IMR-90 (cell line): Measurements from ENCODE around the gene ERBB4. TPM values are rescaled to one million over a fixed set of nuclear protein-coding genes. Genes with fewer than 3 reads are reported as not detected.

Experiments used
- ATAC-seq: fragments of 200-7000 bp; cut with Tn5 transposase; 2 replicates; pipeline ENCODE4 v1.9.1; 2020; ENCODE audit warnings: low read depth, mild to moderate bottlenecking, moderate library complexity
- BruUV-seq: library from RNA; stranded (reverse); fragments of 400-500 nt; replicated peaks from 2 replicates; lab custom pipeline; 2021; lab: Mats Ljungman, UMichigan
- CTCF ChIA-PET: fragments of 300-600 bp; formaldehyde crosslinking; extraction: SDS; loops from one replicate; lab custom pipeline; 2021; ENCODE audit warnings: antibody characterized with exemption; lab: Yijun Ruan, JAX
- POLR2A ChIA-PET: fragments of 300-600 bp; sonication (Branson Sonifier 250); formaldehyde crosslinking; loops from one replicate; lab custom pipeline; 2022; ENCODE audit warnings: antibody characterized with exemption; ENCODE audit not compliant: unreplicated experiment; lab: Charles Lee
- DNase-seq: peaks from one replicate; pipeline ENCODE4 v3.0.0; 2013
- H2AFZ ChIP-seq: replicated peaks from 2 replicates; pipeline ENCODE3; 2013; ENCODE audit warnings: low read length, mild to moderate bottlenecking; ENCODE audit not compliant: poor library complexity
- H2AK5ac ChIP-seq: 2 replicates; pipeline ENCODE4 v1.6.1; 2013; ENCODE audit warnings: low read depth, low read length, inconsistent platforms
- H2AK9ac ChIP-seq: replicated peaks from 2 replicates; pipeline ENCODE3; 2013; ENCODE audit warnings: mild to moderate bottlenecking, low read depth, low read length, moderate library complexity; ENCODE audit not compliant: poor library complexity
- H2BK120ac ChIP-seq: 2 replicates; pipeline ENCODE4 v1.6.1; 2013; ENCODE audit warnings: low read depth, low read length, inconsistent platforms
- H2BK15ac ChIP-seq: 3 replicates; pipeline ENCODE4 v1.6.1; 2013; ENCODE audit warnings: low read depth, low read length, inconsistent platforms
- H2BK20ac ChIP-seq: 2 replicates; pipeline ENCODE4 v1.6.1; 2013; ENCODE audit warnings: low read depth, mild to moderate bottlenecking, inconsistent platforms, low read length, moderate library complexity
- H2BK5ac ChIP-seq: 2 replicates; pipeline ENCODE4 v1.6.1; 2013; ENCODE audit warnings: mild to moderate bottlenecking, low read depth, low read length, inconsistent platforms; ENCODE audit not compliant: poor library complexity, severe bottlenecking
- H3K14ac ChIP-seq: replicated peaks from 2 replicates; pipeline ENCODE4 v1.6.1; 2013; ENCODE audit warnings: low read depth, low read length, inconsistent platforms
- H3K18ac ChIP-seq: 2 replicates; pipeline ENCODE4 v1.6.1; 2013; ENCODE audit warnings: low read depth, low read length, control low read depth
- H3K23ac ChIP-seq: 2 replicates; pipeline ENCODE4 v1.6.1; 2013; ENCODE audit warnings: low read depth, low read length, inconsistent platforms
- H3K27ac ChIP-seq: 2 replicates; pipeline ENCODE4 v1.5.1; 2013; ENCODE audit warnings: mild to moderate bottlenecking, control low read depth, low read length; ENCODE audit not compliant: insufficient read depth
- H3K27me3 ChIP-seq: 2 replicates; pipeline ENCODE4 v1.6.1; 2013; ENCODE audit warnings: low read length; ENCODE audit not compliant: control insufficient read depth, insufficient read depth
- H3K36me3 ChIP-seq: 2 replicates; pipeline ENCODE4 v1.6.1; 2013; ENCODE audit warnings: low read length, mixed read lengths; ENCODE audit not compliant: control insufficient read depth, insufficient read depth
- H3K4ac ChIP-seq: 2 replicates; pipeline ENCODE4 v1.6.1; 2013; ENCODE audit warnings: low read depth, low read length, inconsistent platforms
- H3K4me1 ChIP-seq: 2 replicates; pipeline ENCODE4 v1.6.1; 2013; ENCODE audit warnings: low read length, mixed read lengths; ENCODE audit not compliant: control insufficient read depth, insufficient read depth
- H3K4me2 ChIP-seq: 2 replicates; pipeline ENCODE4 v1.6.1; 2013; ENCODE audit warnings: low read depth, mild to moderate bottlenecking, control low read depth, low read length, moderate library complexity
- H3K4me3 ChIP-seq: 2 replicates; pipeline ENCODE4 v1.5.1; 2013; ENCODE audit warnings: low read depth, mild to moderate bottlenecking, control low read depth, low read length, moderate library complexity; ENCODE audit not compliant: insufficient read depth
- H3K56ac ChIP-seq: 2 replicates; pipeline ENCODE4 v1.6.1; 2013; ENCODE audit warnings: low read length, inconsistent platforms; ENCODE audit not compliant: insufficient read depth; ENCODE audit errors: extremely low read depth
- H3K79me1 ChIP-seq, 2 experiments: 2 replicates each; pipeline ENCODE4 v1.6.1; 2013; ENCODE audit warnings: low read length in 2 of 2, inconsistent platforms in 1 of 2, low read depth in 1 of 2
- H3K9ac ChIP-seq: 2 replicates; pipeline ENCODE4 v1.6.1; 2013; ENCODE audit warnings: low read depth, low read length, control low read depth
- H3K9me1 ChIP-seq: 2 replicates; pipeline ENCODE4 v1.6.1; 2013; ENCODE audit warnings: low read length, inconsistent platforms; ENCODE audit not compliant: insufficient read depth
- H3K9me3 ChIP-seq: 2 replicates; pipeline ENCODE4 v1.6.1; 2013; ENCODE audit warnings: low read length; ENCODE audit not compliant: control insufficient read depth, insufficient read depth
- H4K20me1 ChIP-seq: 2 replicates; pipeline ENCODE4 v1.6.1; 2013; ENCODE audit warnings: low read length, inconsistent platforms; ENCODE audit not compliant: insufficient read depth
- H4K5ac ChIP-seq: 2 replicates; pipeline ENCODE4 v1.6.1; 2013; ENCODE audit warnings: mild to moderate bottlenecking, low read depth, low read length, control low read depth
- H4K8ac ChIP-seq, 2 experiments: 2 replicates each; pipeline ENCODE4 v1.6.1; 2013; ENCODE audit warnings: low read depth in 2 of 2, low read length in 2 of 2, control low read depth in 1 of 2, inconsistent platforms in 1 of 2
- H4K91ac ChIP-seq: 2 replicates; pipeline ENCODE4 v1.6.1; 2013; ENCODE audit warnings: low read depth, low read length, inconsistent platforms; ENCODE audit not compliant: insufficient read depth
- BHLHE40 ChIP-seq: fragments of 150-350 bp; IDR thresholded peaks from 2 replicates; pipeline ENCODE4 v1.6.1; 2016; ENCODE audit warnings: mild to moderate bottlenecking, low read depth, low read length
- CEBPB ChIP-seq: IDR thresholded peaks from 2 replicates; pipeline ENCODE4 v1.6.1; 2012; ENCODE audit warnings: low read depth, low read length, improper control_type of control experiment
- CHD1 ChIP-seq: IDR thresholded peaks from 2 replicates; pipeline ENCODE4 v1.6.1; 2012; ENCODE audit warnings: low read depth, low read length, improper control_type of control experiment
- CTCF ChIP-seq: conservative IDR thresholded peaks from 2 replicates; pipeline ENCODE4 v1.5.1; 2012; ENCODE audit warnings: mild to moderate bottlenecking, low read depth, low read length, improper control_type of control experiment
- ELK1 ChIP-seq: fragments of 150-350 bp; IDR thresholded peaks from 2 replicates; pipeline ENCODE4 v1.6.1; 2016; ENCODE audit warnings: low read depth, mild to moderate bottlenecking, low read length, moderate library complexity, borderline replicate concordance
- FOS ChIP-seq: fragments of 150-350 bp; IDR thresholded peaks from 2 replicates; pipeline ENCODE4 v1.6.1; 2016; ENCODE audit warnings: low read depth, low read length
- MAFK ChIP-seq: IDR thresholded peaks from 2 replicates; pipeline ENCODE4 v1.6.1; 2012; ENCODE audit warnings: low read depth, low read length, improper control_type of control experiment
- MAZ ChIP-seq: IDR thresholded peaks from 2 replicates; pipeline ENCODE4 v1.6.1; 2012; ENCODE audit warnings: low read depth, mild to moderate bottlenecking, low read length, improper control_type of control experiment, moderate library complexity, borderline replicate concordance
- MXI1 ChIP-seq: IDR thresholded peaks from 2 replicates; pipeline ENCODE4 v1.6.1; 2012; ENCODE audit warnings: low read depth, mild to moderate bottlenecking, low read length, moderate library complexity, borderline replicate concordance
- POLR2A ChIP-seq: IDR thresholded peaks from 2 replicates; pipeline ENCODE4 v1.6.1; 2012; ENCODE audit warnings: mild to moderate bottlenecking, low read depth, low read length
- RAD21 ChIP-seq: IDR thresholded peaks from 2 replicates; pipeline ENCODE4 v1.6.1; 2012; ENCODE audit warnings: low read length, improper control_type of control experiment
- RCOR1 ChIP-seq: IDR thresholded peaks from 2 replicates; pipeline ENCODE4 v1.6.1; 2012; ENCODE audit warnings: mild to moderate bottlenecking, low read length, improper control_type of control experiment; ENCODE audit not compliant: insufficient replicate concordance
- RFX5 ChIP-seq: IDR thresholded peaks from 2 replicates; pipeline ENCODE4 v1.8.0; 2012; ENCODE audit warnings: low read depth, mild to moderate bottlenecking, low read length, moderate library complexity
- SMC3 ChIP-seq: fragments of 150-350 bp; IDR thresholded peaks from 2 replicates; pipeline ENCODE4 v1.6.1; 2016; ENCODE audit warnings: low read depth, mild to moderate bottlenecking, antibody characterized with exemption, low read length, moderate library complexity
- USF2 ChIP-seq: fragments of 150-350 bp; IDR thresholded peaks from 2 replicates; pipeline ENCODE4 v1.6.1; 2017; ENCODE audit warnings: mild to moderate bottlenecking, antibody characterized with exemption, low read length, low read depth
- WGBS, 2 experiments: methylation state at CpG; one replicate each; pipeline versions ENCODE4 v1.1.5 to v1.1.7; 2013; ENCODE audit warnings: missing lambda C conversion rate in 2 of 2; ENCODE audit not compliant: insufficient read length in 1 of 2; ENCODE audit errors: extremely low coverage in 2 of 2; 5-methylcytosine and 5-hydroxymethylcytosine counted together
- dilution Hi-C: fragments of 300-500 bp; cut with HindIII; formaldehyde crosslinking; loops from one replicate; pipeline ENCODE4 v1.14.3; 2018; ENCODE audit warnings: low sequenced_read_pairs; ENCODE audit not compliant: unreplicated experiment
- in situ Hi-C: fragments of 300-500 bp; cut with MboI; formaldehyde crosslinking; loops from 3 replicates; pipeline ENCODE4 v1.14.3; 2019; ENCODE audit warnings: low sequenced_read_pairs, inconsistent platforms, mixed read lengths
- intact Hi-C: fragments of 100-400 bp; cut with micrococcal nuclease; formaldehyde crosslinking; loops from 2 replicates; pipeline ENCODE4 v1.10.0; 2022
- polyA plus RNA-seq, 3 experiments: library from polyadenylated mRNA; depleted of rRNA; stranded (reverse); fragments of >200 nt; gene quantifications; 2 replicates each; pipeline ENCODE4 v1.2.3, GENCODE V29; 2012; ENCODE audit warnings: low replicate concordance in 1 of 3
- total RNA-seq: library from RNA; depleted of rRNA; stranded (reverse); fragments of >200 nt; gene quantifications from 2 replicates; pipeline ENCODE4 v1.2.3, GENCODE V29; 2012

The ERBB4 gene
- total and polyA plus RNA-seq, 2 of the 4 experiments (the other 2 are of a cell fraction) = not detected

GRCh38 chr2:212254339-212254738 lies 284.3 kb downstream of the ERBB4 start:
- ChIA-PET CTCF (no interaction called here), POLR2A (no interaction called here)
- H3K9me3 ChIP-seq = no peaks in the 10 kb centered on the region
- no peak overlapping the region for H2AFZ ChIP-seq
- H3K9me1 ChIP-seq = no peaks in the 10 kb centered on the region
- H3K4ac ChIP-seq = no peak overlapping the region
- no peak overlapping the region for H3K23ac ChIP-seq
- H4K8ac ChIP-seq = no peak overlapping the region
- no peak overlapping the region for H3K27ac ChIP-seq
- H4K91ac ChIP-seq = no peak overlapping the region
- TF ChIP-seq ELK1 = no peak
- no peak for TF ChIP-seq BHLHE40
- TF ChIP-seq RFX5 = no peak
- TF ChIP-seq FOS = no peak
- no peak for TF ChIP-seq RCOR1
- TF ChIP-seq MAZ = no peak
- TF ChIP-seq POLR2A = no peak
- no peak for TF ChIP-seq USF2
- no peak for TF ChIP-seq RAD21
- TF ChIP-seq CEBPB = no peak
- no peak for TF ChIP-seq CTCF
- no peak for TF ChIP-seq MAFK
- no peak for TF ChIP-seq MXI1
- TF ChIP-seq CHD1 = no peak
- no peak for TF ChIP-seq SMC3
- DNase-seq = no peak
- intact Hi-C loops = no loop called here
- ATAC-seq = no peak
- no peak overlapping the region for H3K4me2 ChIP-seq
- no peak overlapping the region for H2BK120ac ChIP-seq
- no peaks in the 10 kb centered on the region for H3K79me1 ChIP-seq
- in situ Hi-C loops = no loop called here
- no peak overlapping the region for H3K14ac ChIP-seq
- H2BK15ac ChIP-seq = no peak overlapping the region
- H3K4me1 ChIP-seq = no peaks in the 10 kb centered on the region
- no peak overlapping the region for H3K9ac ChIP-seq
- no peak overlapping the region for H2BK20ac ChIP-seq
- no peak overlapping the region for H3K18ac ChIP-seq
- H3K4me3 ChIP-seq = no peak overlapping the region
- no CpG with 5 or more reads among the region's 5 CpGs for WGBS, 2 experiments
- H3K36me3 ChIP-seq = no peaks in the 10 kb centered on the region
- H4K20me1 ChIP-seq = no peaks in the 10 kb centered on the region
- no peak overlapping the region for H4K5ac ChIP-seq
- H2AK9ac ChIP-seq = no peak overlapping the region
- no peak overlapping the region for H3K56ac ChIP-seq
- no peak overlapping the region for H2AK5ac ChIP-seq
- dilution Hi-C loops = no loop called here
- no TSS peak for BruUV-seq
- H2BK5ac ChIP-seq = no peak overlapping the region
- H3K27me3 ChIP-seq = no peaks in the 10 kb centered on the region
